PC-9 (cell line): Measurements from ENCODE around the gene MUCL1. TPM values are rescaled to one million over a fixed set of nuclear protein-coding genes. Genes with fewer than 3 reads are reported as not detected.

Experiments used
- BruUV-seq: library from RNA; stranded (reverse); fragments of 400-500 nt; replicated peaks from 2 replicates; lab custom pipeline; 2021; lab: Mats Ljungman, UMichigan
- CTCF ChIA-PET: fragments of 300-600 bp; sonication (Branson Sonifier 250); formaldehyde crosslinking; loops from one replicate; lab custom pipeline; 2022; ENCODE audit warnings: antibody characterized with exemption; lab: Charles Lee
- POLR2A ChIA-PET: fragments of 300-600 bp; sonication (Branson Sonifier 250); formaldehyde crosslinking; loops from one replicate; lab custom pipeline; 2022; ENCODE audit warnings: antibody characterized with exemption; ENCODE audit not compliant: unreplicated experiment; lab: Charles Lee
- DNase-seq, 2 experiments: peaks; one replicate each; pipeline versions ENCODE4 v3.0.0 to v3.0.0-alpha.2; 2015 to 2022; ENCODE audit warnings: mixed read lengths in 1 of 2
- H2AFZ ChIP-seq: fragments of 200-600 bp; sonication (generic); 2 replicates; pipeline ENCODE4 v1.8.1; 2017; ENCODE audit warnings: antibody characterized with exemption
- H3F3A ChIP-seq: fragments of 200-600 bp; sonication (generic); 2 replicates; pipeline ENCODE4 v1.8.1; 2017; ENCODE audit warnings: antibody characterized with exemption, mild to moderate bottlenecking, low read depth; ENCODE audit not compliant: insufficient read depth
- H3K27ac ChIP-seq: fragments of 200-600 bp; sonication (generic); 2 replicates; pipeline ENCODE4 v1.6.1; 2016; ENCODE audit warnings: mixed run types
- H3K27me3 ChIP-seq: fragments of 200-600 bp; sonication (generic); 2 replicates; pipeline ENCODE4 v1.6.1; 2016; ENCODE audit warnings: low read depth, mixed run types; ENCODE audit not compliant: insufficient read depth
- H3K36me3 ChIP-seq: fragments of 200-600 bp; sonication (generic); 2 replicates; pipeline ENCODE4 v1.6.1; 2016; ENCODE audit warnings: low read depth, mixed run types
- H3K4me1 ChIP-seq: fragments of 200-600 bp; sonication (generic); replicated peaks from 2 replicates; pipeline ENCODE4 v1.6.1; 2016; ENCODE audit warnings: mixed run types; ENCODE audit not compliant: insufficient read depth
- H3K4me2 ChIP-seq: fragments of 200-600 bp; sonication (generic); 2 replicates; pipeline ENCODE4 v1.6.1; 2017; ENCODE audit warnings: mixed run types
- H3K4me3 ChIP-seq: fragments of 200-600 bp; sonication (generic); 2 replicates; pipeline ENCODE4 v1.6.1; 2016; ENCODE audit warnings: mixed run types
- H3K79me2 ChIP-seq: fragments of 200-600 bp; sonication (generic); 2 replicates; pipeline ENCODE4 v1.6.1; 2017; ENCODE audit warnings: low read depth, mixed run types
- H3K9me2 ChIP-seq: fragments of 200-600 bp; sonication (generic); 2 replicates; pipeline ENCODE4 v1.8.1; 2017; ENCODE audit warnings: mild to moderate bottlenecking; ENCODE audit not compliant: insufficient read depth
- H3K9me3 ChIP-seq: fragments of 200-600 bp; sonication (generic); 2 replicates; pipeline ENCODE4 v1.8.1; 2016; ENCODE audit warnings: low read depth; ENCODE audit not compliant: insufficient read depth
- H4K20me1 ChIP-seq: fragments of 200-600 bp; sonication (generic); 2 replicates; pipeline ENCODE4 v1.8.1; 2017; ENCODE audit not compliant: insufficient read depth
- EZH2 ChIP-seq: fragments of 200-600 bp; sonication (generic); IDR thresholded peaks from 2 replicates; pipeline ENCODE4 v1.8.0; 2017; ENCODE audit warnings: antibody characterized with exemption, low read depth
- intact Hi-C: fragments of 100-400 bp; cut with micrococcal nuclease; formaldehyde crosslinking; loops from one replicate; pipeline ENCODE4 v1.10.0; 2022; ENCODE audit not compliant: unreplicated experiment
- total RNA-seq: library from RNA; stranded (reverse); gene quantifications from 2 replicates; pipeline ENCODE4 v1.2.3, GENCODE V29; 2021
- TF ChIP-seq, protein P1 (sequence below): fragments of 200-600 bp; sonication (generic); conservative IDR thresholded peaks from 2 replicates; pipeline ENCODE4 v1.6.1; 2017; ENCODE audit warnings: mixed run types, antibody characterized with exemption, mild to moderate bottlenecking, moderate library complexity

Gene MUCL1
- total RNA-seq, 1 experiment from 2014 or later = not detected

DNA sequence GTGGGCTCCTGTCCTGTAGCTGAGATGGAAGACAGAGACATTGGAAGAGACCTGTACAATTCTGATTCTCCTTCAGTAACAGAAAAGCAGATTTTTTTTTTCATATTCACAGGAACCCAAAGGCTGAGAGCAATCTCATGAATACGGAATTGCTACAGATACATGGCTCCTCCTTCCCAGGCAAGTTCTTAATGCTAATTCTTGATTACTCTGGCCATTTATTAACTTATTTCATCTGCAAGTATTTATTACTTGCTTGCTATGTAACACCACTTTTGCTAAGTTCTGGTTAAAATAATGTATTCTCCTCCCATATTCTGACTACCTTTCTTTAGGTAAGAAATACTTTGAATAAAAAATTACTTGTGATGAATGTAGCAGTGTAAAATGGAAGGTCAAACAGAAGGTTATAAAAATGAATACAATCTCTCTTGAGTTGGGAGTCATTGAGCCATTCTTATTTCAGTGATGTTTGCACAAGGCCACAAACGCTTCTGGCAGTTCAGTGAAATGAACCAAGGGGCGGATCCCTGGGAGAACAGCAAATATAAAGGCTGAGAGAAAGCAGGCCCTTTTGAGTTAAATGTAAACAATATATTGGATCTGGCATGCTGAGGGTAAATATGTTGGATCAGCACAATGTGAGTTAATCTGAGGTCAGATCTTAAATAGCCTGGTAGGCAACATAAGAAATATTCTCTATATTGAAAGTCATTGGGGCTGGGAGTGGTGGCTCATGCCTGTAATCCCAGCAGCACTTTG, 37.6 kb downstream of the MUCL1 start:
- intact Hi-C loops = no loop called here
- ChIA-PET CTCF (no interaction called here), POLR2A (no interaction called here)
- no TSS peak for BruUV-seq
- H3K27ac ChIP-seq = no peak overlapping the region
- H3K79me2 ChIP-seq = no peaks in the 10 kb centered on the region
- peaks cover 23% of the 10 kb centered on the region for H3K27me3 ChIP-seq
- no peaks in the 10 kb centered on the region for H3K36me3 ChIP-seq
- H3K9me3 ChIP-seq = no peaks in the 10 kb centered on the region
- no peak overlapping the region for H3K4me2 ChIP-seq
- no peaks in the 10 kb centered on the region for H4K20me1 ChIP-seq
- H3K4me3 ChIP-seq = no peak overlapping the region
- no peaks in the 10 kb centered on the region for H3F3A ChIP-seq
- DNase-seq = no peak
- H2AFZ ChIP-seq = no peak overlapping the region
- no peaks in the 10 kb centered on the region for H3K9me2 ChIP-seq
- TF ChIP-seq EZH2 = no peak
- TF ChIP-seq, protein P1, sequence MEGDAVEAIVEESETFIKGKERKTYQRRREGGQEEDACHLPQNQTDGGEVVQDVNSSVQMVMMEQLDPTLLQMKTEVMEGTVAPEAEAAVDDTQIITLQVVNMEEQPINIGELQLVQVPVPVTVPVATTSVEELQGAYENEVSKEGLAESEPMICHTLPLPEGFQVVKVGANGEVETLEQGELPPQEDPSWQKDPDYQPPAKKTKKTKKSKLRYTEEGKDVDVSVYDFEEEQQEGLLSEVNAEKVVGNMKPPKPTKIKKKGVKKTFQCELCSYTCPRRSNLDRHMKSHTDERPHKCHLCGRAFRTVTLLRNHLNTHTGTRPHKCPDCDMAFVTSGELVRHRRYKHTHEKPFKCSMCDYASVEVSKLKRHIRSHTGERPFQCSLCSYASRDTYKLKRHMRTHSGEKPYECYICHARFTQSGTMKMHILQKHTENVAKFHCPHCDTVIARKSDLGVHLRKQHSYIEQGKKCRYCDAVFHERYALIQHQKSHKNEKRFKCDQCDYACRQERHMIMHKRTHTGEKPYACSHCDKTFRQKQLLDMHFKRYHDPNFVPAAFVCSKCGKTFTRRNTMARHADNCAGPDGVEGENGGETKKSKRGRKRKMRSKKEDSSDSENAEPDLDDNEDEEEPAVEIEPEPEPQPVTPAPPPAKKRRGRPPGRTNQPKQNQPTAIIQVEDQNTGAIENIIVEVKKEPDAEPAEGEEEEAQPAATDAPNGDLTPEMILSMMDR = no peak
- H3K4me1 ChIP-seq = no peaks in the 10 kb centered on the region

Other genes starting within 250 kb of the MUCL1 start
- gene LACRT, start 219.6 kb upstream of the MUCL1 start, total RNA-seq = not detected in 2 replicates
- gene DCD, start 206.2 kb upstream of the MUCL1 start, total RNA-seq = not detected in 2 replicates
- not detected in 2 replicates for gene TESPA1, start 130.2 kb downstream of the MUCL1 start, total RNA-seq
- not detected in 2 replicates for gene NEUROD4, start 165.5 kb downstream of the MUCL1 start, total RNA-seq